Heart left ventricle (tissue), 16 donors: ENCODE data around the gene HIC1. TPM values are rescaled to one million over a fixed set of nuclear protein-coding genes. Genes with fewer than 3 reads are reported as not detected.

Source experiments
- ATAC-seq, 4 donors: fragments of 200-7000 bp; cut with Tn5 transposase; one replicate each; pipeline ENCODE4 v1.9.1; 2020 to 2022; ENCODE audit warnings: moderate library complexity in 4 of 4, mild to moderate bottlenecking in 3 of 4, moderate number of reproducible peaks in 1 of 4
- DNase-seq, 5 donors: peaks; one replicate each; pipeline ENCODE4 v3.0.0-alpha.2; 2020
- H3K27ac ChIP-seq, 12 donors: fragments of 200-600 bp; sonication (generic) in 4 of 12; one replicate each; pipeline versions ENCODE4 v1.5.0 to v1.8.0; 2016 to 2022; ENCODE audit warnings: mild to moderate bottlenecking in 2 of 12
- H3K27me3 ChIP-seq, 9 donors: fragments of 200-600 bp; sonication (generic) in 2 of 9; one replicate each; pipeline versions ENCODE4 v1.5.1 to v1.8.0; 2016 to 2022; ENCODE audit warnings: mild to moderate bottlenecking in 3 of 9
- H3K36me3 ChIP-seq, 9 donors: fragments of 200-600 bp; sonication (generic) in 2 of 9; one replicate each; pipeline versions ENCODE4 v1.5.0 to v1.8.0; 2018 to 2022; ENCODE audit warnings: mild to moderate bottlenecking in 2 of 9
- H3K4me1 ChIP-seq, 12 donors: fragments of 200-600 bp; sonication (generic) in 4 of 12; one replicate each; pipeline versions ENCODE4 v1.5.0 to v1.8.0; 2016 to 2022; ENCODE audit warnings: mild to moderate bottlenecking in 3 of 12
- H3K4me3 ChIP-seq, 12 donors: fragments of 200-600 bp; sonication (generic) in 4 of 12; one replicate each; pipeline versions ENCODE4 v1.5.0 to v1.8.0; 2017 to 2022; ENCODE audit warnings: mild to moderate bottlenecking in 9 of 12, moderate library complexity in 4 of 12
- H3K9me3 ChIP-seq, 12 donors: fragments of 200-600 bp; sonication (generic) in 4 of 12; one replicate each; pipeline versions ENCODE4 v1.5.0 to v1.8.0; 2016 to 2022; ENCODE audit warnings: mild to moderate bottlenecking in 1 of 12
- POLR2A ChIP-seq, 2 donors: fragments of 450-650 bp; IDR thresholded peaks; one replicate each; pipeline ENCODE4 v1.6.1; 2017; ENCODE audit warnings: antibody characterized with exemption in 2 of 2, mild to moderate bottlenecking in 2 of 2, moderate library complexity in 2 of 2
- whole genome bisulfite sequencing, 4 donors: extraction: QIAGEN DNeasy Blood & Tissue Kit in 2 of 4; methylation state at CpG; one replicate each; pipeline versions ENCODE4 v1.1.5 to v1.1.7; 2013 to 2018; 5-methylcytosine and 5-hydroxymethylcytosine counted together
- intact Hi-C, 10 donors: fragments of 100-400 bp; cut with DNase I; formaldehyde crosslinking; loops; one replicate each; pipeline versions ENCODE4 v1.11.1 to v1.14.2; 2022
- polyA plus RNA-seq, 2 donors: library from polyadenylated mRNA; stranded (reverse); fragments of 200-250 nt; gene quantifications; one replicate each; pipeline ENCODE4 v1.2.3, GENCODE V29; 2013
- total RNA-seq, 9 donors: library from RNA; depleted of rRNA in 2 of 9; stranded (reverse); fragments of >200 nt in 2 of 9; fragmentation: NEBNext Ultra II Directional in 3 of 9; extraction: Animal tissue kit (Norgen Biotek cat#: 25700) in 3 of 9; gene quantifications; one replicate each; pipeline versions ENCODE4 v1.1.0 to v1.2.4, GENCODE V29; 2016 to 2023
- TF ChIP-seq, protein P1 (sequence below), 12 donors: fragments of 200-600 bp; sonication (generic) in 4 of 12; IDR thresholded peaks; one replicate each; pipeline versions ENCODE4 v1.5.0 to v1.8.0; 2018 to 2022; ENCODE audit warnings: antibody characterized with exemption in 12 of 12, mild to moderate bottlenecking in 5 of 12
- donor health status: ischemic (EF 13 %, LVEDD 7.1; RV severe dilation, severe dysfunction).
- donor health status: healthy with polysubstance abuse.
- donor health status: DM: no; HTN: yes; CAD: no.
- donor health status: DM: no; HTN: no; CAD: no.
- donor health status: ischemic (EF 25% LVEDD 6.9; RV normal size, moderate dysfunction).
- donor health status: ischemic (EF 25% LVEDD 5.7; RV mildly dilated, moderate dysfunction).
- donor health status: healthy.
- donor health status: DM: yes; HTN: yes; CAD: no.
- donor health status: ischemic (EF 35%, LVEDD 5.7; RV mildly dilated, moderate dysfunction).
- donor health status: nonischemic (EF 11% LVEDD 7.7; RV severe dilation, severe dysfunction).
- donor health status: DM: yes; HTN: yes; CAD: no.
- donor health status: PGD.
- donor health status: ischemic (EF 29% LVEDD 5.4; RV normal size, mild dysfunction).
- donor health status: nonischemic (EF 23%, LVEDD 6.1; RV moderate dilation, normal function).

Gene HIC1
- total and polyA plus RNA-seq, 11 donors = 8.3 to 29.6 (median 14.2) TPM

DNA sequence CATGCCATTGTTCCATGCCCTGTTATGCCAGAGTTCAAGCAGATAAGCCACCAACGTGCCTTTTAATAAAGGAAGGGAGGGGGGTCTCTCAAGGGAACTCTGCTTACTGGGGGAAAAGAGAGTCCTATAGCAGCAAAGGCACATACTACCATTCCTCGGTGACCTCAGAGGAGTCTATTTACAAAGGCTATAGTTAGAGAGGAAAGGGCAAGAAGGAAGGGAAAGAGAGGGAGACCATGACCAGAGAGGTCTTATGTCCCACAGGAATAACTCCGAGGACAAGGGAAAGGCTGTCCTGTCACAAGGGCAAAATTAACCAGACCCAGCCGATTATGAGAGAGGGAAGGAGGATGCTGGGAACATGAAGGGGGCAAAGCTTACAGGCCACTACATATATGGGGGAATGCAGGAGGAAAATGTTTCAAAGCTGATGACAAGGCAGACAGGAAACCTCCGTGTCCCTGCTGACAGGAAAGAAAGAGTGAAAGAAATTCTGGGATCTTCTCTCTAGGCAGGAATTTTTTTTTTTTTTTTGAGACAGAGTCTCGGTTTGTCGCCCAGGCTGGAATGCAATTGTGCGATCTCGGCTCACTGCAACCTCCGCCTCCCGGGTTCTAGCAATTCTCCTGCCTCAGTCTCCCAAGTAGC, 51.5 kb downstream of the HIC1 start:
- no peak for TF ChIP-seq POLR2A (IDR thresholded peaks at IDR 0.05)
- TF ChIP-seq, protein P1, sequence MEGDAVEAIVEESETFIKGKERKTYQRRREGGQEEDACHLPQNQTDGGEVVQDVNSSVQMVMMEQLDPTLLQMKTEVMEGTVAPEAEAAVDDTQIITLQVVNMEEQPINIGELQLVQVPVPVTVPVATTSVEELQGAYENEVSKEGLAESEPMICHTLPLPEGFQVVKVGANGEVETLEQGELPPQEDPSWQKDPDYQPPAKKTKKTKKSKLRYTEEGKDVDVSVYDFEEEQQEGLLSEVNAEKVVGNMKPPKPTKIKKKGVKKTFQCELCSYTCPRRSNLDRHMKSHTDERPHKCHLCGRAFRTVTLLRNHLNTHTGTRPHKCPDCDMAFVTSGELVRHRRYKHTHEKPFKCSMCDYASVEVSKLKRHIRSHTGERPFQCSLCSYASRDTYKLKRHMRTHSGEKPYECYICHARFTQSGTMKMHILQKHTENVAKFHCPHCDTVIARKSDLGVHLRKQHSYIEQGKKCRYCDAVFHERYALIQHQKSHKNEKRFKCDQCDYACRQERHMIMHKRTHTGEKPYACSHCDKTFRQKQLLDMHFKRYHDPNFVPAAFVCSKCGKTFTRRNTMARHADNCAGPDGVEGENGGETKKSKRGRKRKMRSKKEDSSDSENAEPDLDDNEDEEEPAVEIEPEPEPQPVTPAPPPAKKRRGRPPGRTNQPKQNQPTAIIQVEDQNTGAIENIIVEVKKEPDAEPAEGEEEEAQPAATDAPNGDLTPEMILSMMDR (IDR thresholded peaks at IDR 0.05) = no peak
- DNase-seq (no peak), ATAC-seq (peak; percentile 17 to 54 (median 36))
- intact Hi-C loops = loop anchor here in 3 of 10 donors (2.0 to 10.0 kb wide), 3 partner anchors 61 to 68 kb away; no protein-coding TSS in a partner anchor
- WGBS, 4 donors = 23 to 39% (median 33%) methylated on average over 11 of the region's 11 CpGs
- Histone ChIP-seq H3K27me3 (no peaks in the 10 kb centered on the region), H3K36me3 (peaks cover 0 to 3% (median 0%) of the 10 kb centered on the region in 9 donors), H3K9me3 (no peaks in the 10 kb centered on the region), H3K27ac (peak overlapping the region in 10 of 12 donors; percentile 4 to 83 (median 54)), H3K4me1 (peaks cover 0 to 46% (median 31%) of the 10 kb centered on the region in 12 donors), H3K4me3 (no peak overlapping the region)

DNA sequence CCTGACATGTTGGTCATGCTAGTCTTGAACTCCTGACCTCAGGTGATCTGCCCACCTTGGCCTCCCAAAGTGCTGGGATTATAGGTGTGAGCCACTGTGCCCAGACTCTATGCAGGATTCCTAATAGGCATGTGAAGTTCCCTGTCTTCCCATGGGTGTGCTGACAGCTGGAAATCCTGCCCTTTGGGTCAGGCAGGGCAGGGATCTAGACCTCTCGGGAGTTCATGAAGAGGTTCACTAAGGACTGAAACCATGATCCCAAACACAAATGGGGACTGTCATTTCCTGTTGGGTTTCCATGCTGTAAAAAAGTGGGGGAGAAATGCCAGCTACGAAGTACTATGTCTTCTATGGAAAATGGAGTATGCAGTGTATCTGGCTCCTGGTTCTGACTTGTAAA, 52.1 kb downstream of the HIC1 start:
- WGBS, 4 donors = 59 to 70% (median 63%) methylated on average over 2 of the region's 2 CpGs
- ATAC-seq (peak in 3 of 4 donors; percentile 5 to 16 (median 8)), DNase-seq (no peak)
- peak overlapping the region in 10 of 12 donors; percentile 4 to 83 (median 54) for H3K27ac ChIP-seq
- no peaks in the 10 kb centered on the region for H3K9me3 ChIP-seq
- H3K27me3 ChIP-seq = no peaks in the 10 kb centered on the region
- TF ChIP-seq POLR2A (IDR thresholded peaks at IDR 0.05) = no peak
- TF ChIP-seq, protein P1 (IDR thresholded peaks at IDR 0.05) = no peak
- no peaks in the 10 kb centered on the region for H3K36me3 ChIP-seq
- H3K4me3 ChIP-seq = no peak overlapping the region
- intact Hi-C loops = loop anchor here in 3 of 10 donors (2.0 to 10.0 kb wide), 3 partner anchors 60 to 68 kb away; no protein-coding TSS in a partner anchor
- H3K4me1 ChIP-seq = peaks cover 0 to 40% (median 25%) of the 10 kb centered on the region in 12 donors

DNA sequence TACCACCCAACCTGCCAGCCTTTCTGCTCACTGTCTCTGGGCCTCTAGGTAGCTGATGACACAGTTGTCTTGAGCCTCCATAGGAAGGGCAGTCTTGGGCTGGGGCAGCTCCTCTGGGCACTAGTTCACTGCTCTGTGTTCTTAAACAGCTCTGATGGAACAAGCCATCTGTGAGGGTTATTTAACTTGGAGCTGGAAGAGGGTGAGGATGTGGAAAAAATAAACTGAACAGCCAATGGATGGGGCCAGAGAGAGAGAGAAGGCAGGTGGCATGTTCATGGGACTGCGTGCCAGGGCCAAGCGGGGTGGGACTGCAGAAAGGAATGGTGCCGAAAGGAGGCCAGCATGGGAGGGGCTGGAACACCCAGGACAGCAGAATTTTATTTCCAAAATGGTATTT, 52.6 kb downstream of the HIC1 start:
- H3K9me3 ChIP-seq = no peaks in the 10 kb centered on the region
- no peaks in the 10 kb centered on the region for H3K27me3 ChIP-seq
- H3K27ac ChIP-seq = peak overlapping the region in 10 of 12 donors; percentile 4 to 83 (median 54)
- no peaks in the 10 kb centered on the region for H3K36me3 ChIP-seq
- ATAC-seq = peak; percentile 65 to 82 (median 76)
- no peak for TF ChIP-seq POLR2A (IDR thresholded peaks at IDR 0.05)
- TF ChIP-seq, protein P1 (IDR thresholded peaks at IDR 0.05) = peak in 1 of 12 donors; percentile 6
- peak in 2 of 5 donors; percentile 49 to 57 for DNase-seq
- intact Hi-C loops = loop anchor here in 3 of 10 donors (2.0 to 10.0 kb wide), 3 partner anchors 60 to 67 kb away; no protein-coding TSS in a partner anchor
- no peak overlapping the region for H3K4me3 ChIP-seq
- H3K4me1 ChIP-seq = peaks cover 0 to 38% (median 24%) of the 10 kb centered on the region in 12 donors
- 33 to 53% (median 51%) methylated on average over 3 of the region's 3 CpGs for WGBS, 4 donors

DNA sequence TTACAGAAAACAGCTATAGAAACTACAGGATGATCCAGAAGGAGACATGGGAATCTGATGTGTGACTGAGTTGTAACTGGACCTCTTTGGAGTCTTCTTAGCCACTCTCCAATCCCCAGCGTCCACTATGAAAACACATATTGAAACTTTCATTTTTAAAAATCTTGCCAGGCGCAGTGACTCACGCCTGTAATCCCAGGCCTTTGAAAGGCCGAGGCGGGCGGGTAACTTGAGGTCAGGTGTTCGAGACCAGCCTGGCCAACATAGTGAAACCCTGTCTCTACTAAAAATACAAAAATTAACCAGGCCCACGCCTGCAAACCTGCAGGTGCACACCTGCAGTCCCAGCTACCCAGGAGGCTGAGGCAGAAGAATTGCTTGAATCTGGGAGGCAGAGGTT, 53.3 kb downstream of the HIC1 start:
- ATAC-seq (no peak), DNase-seq (no peak)
- WGBS, 4 donors = 82 to 92% (median 85%) methylated on average over 8 of the region's 8 CpGs
- H3K9me3 ChIP-seq = no peaks in the 10 kb centered on the region
- no peak overlapping the region for H3K4me3 ChIP-seq
- TF ChIP-seq, protein P1 (IDR thresholded peaks at IDR 0.05) = no peak
- TF ChIP-seq POLR2A (IDR thresholded peaks at IDR 0.05) = no peak
- peaks cover 0 to 34% (median 24%) of the 10 kb centered on the region in 12 donors for H3K4me1 ChIP-seq
- H3K27ac ChIP-seq = peak overlapping the region in 5 of 12 donors; percentile 45 to 56 (median 46)
- no peaks in the 10 kb centered on the region for H3K36me3 ChIP-seq
- intact Hi-C loops = loop anchor here in 2 of 10 donors (5.0 to 10.0 kb wide), 2 partner anchors 59 to 67 kb away; no protein-coding TSS in a partner anchor
- no peaks in the 10 kb centered on the region for H3K27me3 ChIP-seq
